ENCODE results near the gene NAALADL2. TPM values are rescaled to one million over a fixed set of nuclear protein-coding genes. Genes with fewer than 3 reads are reported as not detected.

Gene NAALADL2
- total and polyA plus RNA-seq, 2 of the 8 experiments (the other 6 are each of a cell fraction or from before 2014, with no cell fraction given) = 0.12 to 0.22 TPM

- no peaks in the 10 kb centered on the region for H4K20me1 ChIP-seq (replicated peaks in 1 of 2; ENCODE audit: control insufficient read depth in 1 of 2, insufficient read depth in 2 of 2, low read length in 2 of 2)
- 100% methylated on average over 4 of the region's 4 CpGs; no CpG with 5 or more reads in 1 of the 2 experiments for WGBS, 2 experiments (ENCODE audit: extremely low coverage in 1 of 2, insufficient coverage in 1 of 2, insufficient read length in 1 of 2, insufficient replicate concordance in 2 of 2, low coverage in 1 of 2, low lambda C conversion rate in 2 of 2, missing lambda C conversion rate in 1 of 2)
- no peak overlapping the region for H4K91ac ChIP-seq (replicated peaks; ENCODE audit: insufficient read length, low read length)
- H3K23ac ChIP-seq (ENCODE audit: insufficient read length) = no peak overlapping the region
- no peak overlapping the region for H3K56ac ChIP-seq (replicated peaks; ENCODE audit: insufficient read length, low read depth, low read length)
- ChIA-PET CTCF (ENCODE audit: partially characterized antibody) (no interaction called here), POLR2A (ENCODE audit: partially characterized antibody) (no interaction called here)
- no peak for DNase-seq (ENCODE audit: low read depth in 1 of 2, low spot score in 2 of 2)
- no peak overlapping the region for H4K5ac ChIP-seq (ENCODE audit: insufficient read length, low read depth, low read length)
- H3K79me2 ChIP-seq (ENCODE audit: control insufficient read depth in 1 of 2, insufficient read depth in 2 of 2, low read length in 2 of 2) = no peaks in the 10 kb centered on the region
- no peak overlapping the region for H3K18ac ChIP-seq (ENCODE audit: extremely low read depth, low read length)
- H2BK20ac ChIP-seq (ENCODE audit: low read length) = no peak overlapping the region
- no peak overlapping the region for H4K8ac ChIP-seq (ENCODE audit: extremely low read depth, insufficient read depth, low read length)
- H2BK5ac ChIP-seq (ENCODE audit: low read depth, low read length) = no peak overlapping the region
- no peak overlapping the region for H2AFZ ChIP-seq (ENCODE audit: low read length)
- no peaks in the 10 kb centered on the region for H3K79me1 ChIP-seq (ENCODE audit: low read depth, low read length)
- no peak overlapping the region for H3K14ac ChIP-seq (ENCODE audit: insufficient read length)
- no peak for FAIRE-seq
- peaks cover 0 to 2% (median 0%) of the 10 kb centered on the region in 4 experiments; a peak in 1 of 7 replicates for H3K4me1 ChIP-seq (replicated peaks in 1 of 4; ENCODE audit: control insufficient read depth in 3 of 4, insufficient read depth in 4 of 4, low read length in 3 of 4)
- H2AK5ac ChIP-seq (ENCODE audit: low read depth, low read length) = no peak overlapping the region
- no peak overlapping the region for H3K4me3 ChIP-seq (ENCODE audit: extremely low read depth in 1 of 4, insufficient read depth in 2 of 4, low read depth in 3 of 4, low read length in 4 of 4)
- H3K36me3 ChIP-seq (ENCODE audit: control insufficient read depth in 2 of 4, insufficient read depth in 4 of 4, low read length in 3 of 4) = no peaks in the 10 kb centered on the region
- no peak overlapping the region for H3K27ac ChIP-seq (ENCODE audit: low read depth, low read length)
- H3K23me2 ChIP-seq (ENCODE audit: low read depth, low read length) = no peaks in the 10 kb centered on the region
- no peak overlapping the region for H3K4me2 ChIP-seq (ENCODE audit: insufficient read depth in 1 of 2, low read depth in 2 of 2, low read length in 2 of 2)
- H3K9ac ChIP-seq (replicated peaks in 1 of 4; ENCODE audit: extremely low read depth in 1 of 4, low read depth in 3 of 4, low read length in 3 of 4) = no peak overlapping the region
- no peaks in the 10 kb centered on the region for H3K9me3 ChIP-seq (ENCODE audit: insufficient read depth in 2 of 2, low read depth in 1 of 2, low read length in 1 of 2)
- H3K4ac ChIP-seq (replicated peaks; ENCODE audit: insufficient read length, low read depth, low read length) = no peak overlapping the region
- no peaks in the 10 kb centered on the region for H3K27me3 ChIP-seq (replicated peaks in 1 of 4; ENCODE audit: control insufficient read depth in 3 of 4, extremely low read depth in 1 of 4, insufficient read depth in 3 of 4, low read length in 3 of 4)
- no peak overlapping the region for H2BK12ac ChIP-seq (ENCODE audit: low read depth, low read length)
- H2BK15ac ChIP-seq (ENCODE audit: low read length) = no peak overlapping the region
- H2BK120ac ChIP-seq (replicated peaks; ENCODE audit: low read depth, low read length) = no peak overlapping the region
- no peak for TF ChIP-seq CHD7 (IDR thresholded peaks at IDR 0.05; ENCODE audit: insufficient replicate concordance, low read length)
Observed at GRCh38 chr3:175392653-175393052, 533.5 kb downstream of the NAALADL2 start.
